GM12874 (cell line): ENCODE results near the gene SLC9C1.

ENCODE experiments used
- TF ChIP-seq, protein P1 (sequence below): IDR thresholded peaks from 2 replicates; pipeline ENCODE4 v1.5.1; 2011; ENCODE audit warnings: low read depth, mild to moderate bottlenecking, control low read depth, low read length, moderate library complexity; ENCODE audit not compliant: insufficient read depth

Gene SLC9C1

DNA sequence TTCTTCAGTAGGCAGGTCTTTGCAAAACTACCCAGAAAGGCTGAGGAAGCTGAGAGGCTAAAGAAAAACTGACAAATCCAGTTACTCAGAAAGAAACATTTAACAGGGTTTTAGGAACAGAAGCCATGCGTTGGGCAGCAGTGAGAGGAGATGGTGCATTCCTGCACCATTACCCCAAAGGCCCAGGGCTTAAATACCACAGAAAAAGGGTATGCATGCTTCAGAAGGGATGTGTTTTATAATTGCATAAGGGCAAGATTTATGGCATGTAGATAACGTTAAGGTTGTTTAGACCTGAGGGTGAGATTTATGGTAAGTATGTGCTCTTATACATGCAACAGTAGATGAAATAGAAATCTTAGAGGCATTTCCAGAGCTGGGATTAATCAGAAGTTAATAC, 197.8 kb downstream of the SLC9C1 start:
- TF ChIP-seq, protein P1, sequence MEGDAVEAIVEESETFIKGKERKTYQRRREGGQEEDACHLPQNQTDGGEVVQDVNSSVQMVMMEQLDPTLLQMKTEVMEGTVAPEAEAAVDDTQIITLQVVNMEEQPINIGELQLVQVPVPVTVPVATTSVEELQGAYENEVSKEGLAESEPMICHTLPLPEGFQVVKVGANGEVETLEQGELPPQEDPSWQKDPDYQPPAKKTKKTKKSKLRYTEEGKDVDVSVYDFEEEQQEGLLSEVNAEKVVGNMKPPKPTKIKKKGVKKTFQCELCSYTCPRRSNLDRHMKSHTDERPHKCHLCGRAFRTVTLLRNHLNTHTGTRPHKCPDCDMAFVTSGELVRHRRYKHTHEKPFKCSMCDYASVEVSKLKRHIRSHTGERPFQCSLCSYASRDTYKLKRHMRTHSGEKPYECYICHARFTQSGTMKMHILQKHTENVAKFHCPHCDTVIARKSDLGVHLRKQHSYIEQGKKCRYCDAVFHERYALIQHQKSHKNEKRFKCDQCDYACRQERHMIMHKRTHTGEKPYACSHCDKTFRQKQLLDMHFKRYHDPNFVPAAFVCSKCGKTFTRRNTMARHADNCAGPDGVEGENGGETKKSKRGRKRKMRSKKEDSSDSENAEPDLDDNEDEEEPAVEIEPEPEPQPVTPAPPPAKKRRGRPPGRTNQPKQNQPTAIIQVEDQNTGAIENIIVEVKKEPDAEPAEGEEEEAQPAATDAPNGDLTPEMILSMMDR, result no peak

DNA sequence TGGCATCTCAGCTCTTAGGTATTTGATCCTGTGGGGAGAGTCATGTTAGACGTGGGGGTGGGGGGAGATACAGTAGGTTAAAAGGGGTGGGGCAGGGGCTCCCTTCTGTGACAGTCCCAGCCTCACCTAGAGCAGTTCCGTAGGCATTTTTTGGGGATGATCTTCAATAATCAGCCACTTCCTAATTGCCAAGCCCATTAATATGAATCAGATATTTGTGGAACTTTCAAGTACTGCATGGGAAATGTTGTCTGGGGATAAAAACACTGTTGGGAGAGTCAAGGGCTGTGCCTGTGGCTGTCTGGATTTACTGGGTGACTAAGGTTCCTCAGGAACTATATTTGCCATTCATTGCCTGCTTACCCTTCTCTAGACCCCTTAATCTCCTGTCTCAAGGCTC, 198.3 kb downstream of the SLC9C1 start:
- TF ChIP-seq, protein P1, result no peak

DNA sequence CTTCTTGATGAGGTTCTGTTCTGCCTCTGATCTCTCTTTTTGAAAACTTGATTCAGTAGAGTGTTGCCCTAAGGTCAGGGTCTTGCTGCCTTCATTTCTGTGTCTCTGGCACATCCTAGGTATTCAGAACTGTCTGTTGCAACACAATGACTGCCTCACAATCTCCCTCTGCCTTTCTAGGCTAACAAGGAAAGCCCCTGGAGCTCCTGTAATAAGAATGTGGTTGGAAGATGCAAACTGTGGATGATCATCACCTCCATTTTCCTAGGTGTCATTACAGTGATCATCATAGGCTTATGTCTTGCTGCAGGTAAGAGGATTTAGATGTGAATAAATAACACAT, 200.9 kb downstream of the SLC9C1 start:
- TF ChIP-seq, protein P1, result no peak

DNA sequence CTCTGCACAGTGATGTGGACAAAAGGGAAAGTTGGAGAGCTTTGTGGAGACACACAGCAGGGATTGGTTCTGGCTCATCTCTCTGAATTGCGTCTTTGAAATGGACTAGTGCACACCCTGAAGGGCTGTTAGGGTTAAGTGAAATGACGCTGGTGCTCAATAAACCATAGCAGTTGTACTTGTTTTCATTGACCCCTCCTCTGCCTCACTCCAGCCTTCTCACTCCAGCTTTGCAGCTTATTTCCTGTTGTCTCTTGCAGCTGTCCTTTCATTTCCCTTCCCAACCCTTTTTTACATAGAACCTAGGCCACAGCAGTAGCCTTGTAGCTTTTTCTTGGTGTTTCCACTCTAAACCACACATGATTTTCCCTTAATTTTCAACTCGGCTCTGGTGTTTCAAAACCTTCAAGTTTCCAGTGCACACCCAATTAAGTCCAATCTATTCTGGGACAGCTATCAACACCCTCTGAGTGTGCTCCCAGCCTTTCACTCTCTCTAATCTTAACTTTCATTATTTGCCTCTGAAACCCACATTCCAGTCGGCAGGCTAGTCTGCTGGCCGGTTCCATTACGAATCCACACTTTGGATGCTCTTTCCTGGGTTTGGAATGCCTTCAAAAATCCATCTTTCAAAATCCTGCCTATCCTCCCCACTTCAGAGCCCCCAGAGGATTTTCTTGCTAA, 201.4 kb downstream of the SLC9C1 start:
- TF ChIP-seq, protein P1, result no peak

DNA sequence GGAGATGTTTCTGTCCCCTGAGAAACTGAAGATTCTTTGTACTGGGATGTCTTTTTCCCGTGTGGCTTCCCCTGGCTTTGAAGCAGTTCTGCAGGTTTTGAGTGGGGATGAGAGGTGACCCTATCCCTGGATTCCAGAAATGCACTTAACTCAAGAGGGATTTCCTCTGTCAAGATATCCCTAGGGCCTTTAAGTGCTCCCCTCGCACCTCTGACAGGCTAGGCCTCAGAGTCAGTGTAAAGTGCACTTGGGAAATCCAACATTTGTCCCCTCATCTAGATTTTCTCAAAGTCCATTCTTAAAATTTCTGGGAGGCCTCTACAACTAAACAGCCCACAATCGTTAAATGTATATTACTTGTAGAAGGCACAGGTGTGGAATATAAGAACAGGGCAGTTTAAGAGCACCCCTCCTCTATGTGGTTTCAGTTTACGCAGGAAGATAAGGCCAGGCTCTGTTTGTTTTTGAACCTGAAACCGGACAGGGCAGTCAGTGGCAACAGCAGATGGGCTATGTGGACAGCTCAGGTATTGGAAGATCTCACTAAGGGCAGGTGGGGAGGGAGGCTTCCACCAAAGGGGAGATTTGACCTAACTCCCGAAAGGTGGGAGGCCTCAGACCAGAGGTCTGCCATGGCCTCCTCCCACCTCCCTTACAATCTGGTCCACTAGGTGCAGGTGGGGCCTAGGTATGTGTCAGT, 203.0 kb downstream of the SLC9C1 start:
- TF ChIP-seq, protein P1, result no peak
